Measurements from ENCODE around the gene BASP1. TPM values are rescaled to one million over a fixed set of nuclear protein-coding genes. Genes with fewer than 3 reads are reported as not detected.
"Not testable (repeated sequence)": the region's sequence is repeated elsewhere in the genome, so short reads cannot be mapped to it uniquely, and the experiment has no call there.

Gene BASP1
- total and polyA plus RNA-seq, 5 donors = 3.8 to 12.0 (median 8.4) TPM

- H3K9me3 ChIP-seq (ENCODE audit: control insufficient read depth, low read length) = no peaks in the 10 kb centered on the region
- WGBS = 90% methylated on average over 9 of the region's 9 CpGs
- ATAC-seq (no peak), DNase-seq (no peak)
- intact Hi-C loops (cut with DNase I) = no loop called here
- no peaks in the 10 kb centered on the region for H3K27me3 ChIP-seq (ENCODE audit: control insufficient read depth, insufficient read depth)
- no peak overlapping the region for H3K4me3 ChIP-seq (ENCODE audit: low read length)
- no peaks in the 10 kb centered on the region for H3K4me1 ChIP-seq (ENCODE audit: control insufficient read depth, insufficient read depth, low read length)
- no peak overlapping the region for H3K27ac ChIP-seq (ENCODE audit: low read length)
Measured at GRCh38 chr5:17308326-17309065, 91.1 kb downstream of the BASP1 start.

DNA sequence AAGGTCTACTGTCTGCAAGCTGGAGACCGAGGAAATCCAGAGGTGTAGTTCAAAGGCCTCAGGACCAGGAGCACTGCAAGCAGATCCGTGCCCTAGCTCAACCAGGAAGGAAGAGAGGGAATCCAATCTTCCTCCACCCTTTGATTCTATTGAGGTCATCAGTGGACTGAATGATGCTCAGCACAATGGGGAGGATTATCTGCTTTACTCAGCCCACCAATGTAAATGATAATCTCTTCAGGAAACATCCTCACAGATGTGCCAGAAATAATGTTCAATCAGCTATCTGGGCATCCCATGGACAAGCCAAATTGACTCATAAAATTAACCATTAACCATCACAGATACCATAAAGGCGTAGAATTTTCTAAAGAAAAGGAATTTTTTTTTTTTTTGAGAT lies 92.0 kb downstream of the BASP1 start:
- WGBS = 77% methylated on average over 3 of the region's 3 CpGs
- no peak for ATAC-seq
- intact Hi-C loops (cut with DNase I) = no loop called here
- H3K27ac ChIP-seq (ENCODE audit: low read length) = no peak overlapping the region
- no peaks in the 10 kb centered on the region for H3K27me3 ChIP-seq (ENCODE audit: control insufficient read depth, insufficient read depth)
- H3K9me3 ChIP-seq (ENCODE audit: control insufficient read depth, low read length) = no peaks in the 10 kb centered on the region
- no peak for DNase-seq
- H3K4me3 ChIP-seq (ENCODE audit: low read length) = no peak overlapping the region
- H3K4me1 ChIP-seq (ENCODE audit: control insufficient read depth, insufficient read depth, low read length) = no peaks in the 10 kb centered on the region

- WGBS = 87% methylated on average over 4 of the region's 4 CpGs
- H3K4me1 ChIP-seq (ENCODE audit: control insufficient read depth, insufficient read depth, low read length); H3K4me3 ChIP-seq (ENCODE audit: low read length); DNase-seq; H3K27ac ChIP-seq (ENCODE audit: low read length); H3K9me3 ChIP-seq (ENCODE audit: control insufficient read depth, low read length); intact Hi-C loops (cut with DNase I); H3K27me3 ChIP-seq (ENCODE audit: control insufficient read depth, insufficient read depth); ATAC-seq: not testable (repeated sequence)
Measured at GRCh38 chr5:17310502-17310901, 93.1 kb downstream of the BASP1 start.

- 95% methylated on average over 31 of the region's 31 CpGs for WGBS
- intact Hi-C loops (cut with DNase I); H3K4me1 ChIP-seq (ENCODE audit: control insufficient read depth, insufficient read depth, low read length): not testable (repeated sequence)
Measured at GRCh38 chr5:17311811-17312210, 94.4 kb downstream of the BASP1 start.

GRCh38 chr5:17312358-17312757 lies 94.9 kb downstream of the BASP1 start:
- intact Hi-C loops (cut with DNase I) = no loop called here
- Histone ChIP-seq H3K27me3 (ENCODE audit: control insufficient read depth, insufficient read depth) (no peaks in the 10 kb centered on the region), H3K27ac (ENCODE audit: low read length) (no peak overlapping the region), H3K4me3 (ENCODE audit: low read length) (no peak overlapping the region), H3K9me3 (ENCODE audit: control insufficient read depth, low read length) (peaks cover 5% of the 10 kb centered on the region), H3K4me1 (ENCODE audit: control insufficient read depth, insufficient read depth, low read length) (no peaks in the 10 kb centered on the region)
- DNase-seq = no peak
- WGBS = 52% methylated on average over 4 of the region's 4 CpGs
- ATAC-seq = no peak

More at GRCh38 chr5:17311811-17312210, 94.4 kb downstream of the BASP1 start:
- not testable (repeated sequence) for H3K9me3 ChIP-seq (ENCODE audit: control insufficient read depth, low read length); H3K27me3 ChIP-seq (ENCODE audit: control insufficient read depth, insufficient read depth); H3K27ac ChIP-seq (ENCODE audit: low read length); H3K4me3 ChIP-seq (ENCODE audit: low read length); DNase-seq; ATAC-seq

GRCh38 chr5:17314907-17315471 lies 97.6 kb downstream of the BASP1 start:
- intact Hi-C loops (cut with DNase I) = no loop called here
- Histone ChIP-seq H3K4me1 (ENCODE audit: control insufficient read depth, insufficient read depth, low read length) (no peaks in the 10 kb centered on the region), H3K27ac (ENCODE audit: low read length) (no peak overlapping the region), H3K9me3 (ENCODE audit: control insufficient read depth, low read length) (peaks cover 5% of the 10 kb centered on the region), H3K4me3 (ENCODE audit: low read length) (no peak overlapping the region), H3K27me3 (ENCODE audit: control insufficient read depth, insufficient read depth) (no peaks in the 10 kb centered on the region)
- DNase-seq = no peak
- 71% methylated on average over 5 of the region's 5 CpGs for WGBS
- ATAC-seq = no peak

GRCh38 chr5:17315710-17316221 lies 98.3 kb downstream of the BASP1 start:
- Histone ChIP-seq H3K9me3 (ENCODE audit: control insufficient read depth, low read length) (peaks cover 9% of the 10 kb centered on the region), H3K4me3 (ENCODE audit: low read length) (no peak overlapping the region), H3K27ac (ENCODE audit: low read length) (no peak overlapping the region), H3K27me3 (ENCODE audit: control insufficient read depth, insufficient read depth) (no peaks in the 10 kb centered on the region), H3K4me1 (ENCODE audit: control insufficient read depth, insufficient read depth, low read length) (no peaks in the 10 kb centered on the region)
- no peak for ATAC-seq
- intact Hi-C loops (cut with DNase I) = no loop called here
- WGBS = 74% methylated on average over 11 of the region's 11 CpGs
- DNase-seq = no peak

GRCh38 chr5:17316970-17317459 lies 99.6 kb downstream of the BASP1 start:
- ATAC-seq (peak in 1 of 2 donors; percentile 34), DNase-seq (no peak)
- WGBS = 57% methylated on average over 6 of the region's 6 CpGs
- H3K4me3 ChIP-seq (ENCODE audit: low read length) = no peak overlapping the region
- intact Hi-C loops (cut with DNase I) = no loop called here
- no peak overlapping the region for H3K27ac ChIP-seq (ENCODE audit: low read length)
- no peaks in the 10 kb centered on the region for H3K27me3 ChIP-seq (ENCODE audit: control insufficient read depth, insufficient read depth)
- no peaks in the 10 kb centered on the region for H3K4me1 ChIP-seq (ENCODE audit: control insufficient read depth, insufficient read depth, low read length)
- H3K9me3 ChIP-seq (ENCODE audit: control insufficient read depth, low read length) = peaks cover 9% of the 10 kb centered on the region

GRCh38 chr5:17317473-17317872 lies 100.0 kb downstream of the BASP1 start:
- H3K27ac ChIP-seq (ENCODE audit: low read length) = no peak overlapping the region
- H3K27me3 ChIP-seq (ENCODE audit: control insufficient read depth, insufficient read depth) = no peaks in the 10 kb centered on the region
- ATAC-seq (peak in 1 of 2 donors; percentile 34), DNase-seq (no peak)
- peaks cover 9% of the 10 kb centered on the region for H3K9me3 ChIP-seq (ENCODE audit: control insufficient read depth, low read length)
- H3K4me3 ChIP-seq (ENCODE audit: low read length) = no peak overlapping the region
- intact Hi-C loops (cut with DNase I) = no loop called here
- WGBS = 33% methylated on average over 5 of the region's 5 CpGs
- H3K4me1 ChIP-seq (ENCODE audit: control insufficient read depth, insufficient read depth, low read length) = no peaks in the 10 kb centered on the region

DNA sequence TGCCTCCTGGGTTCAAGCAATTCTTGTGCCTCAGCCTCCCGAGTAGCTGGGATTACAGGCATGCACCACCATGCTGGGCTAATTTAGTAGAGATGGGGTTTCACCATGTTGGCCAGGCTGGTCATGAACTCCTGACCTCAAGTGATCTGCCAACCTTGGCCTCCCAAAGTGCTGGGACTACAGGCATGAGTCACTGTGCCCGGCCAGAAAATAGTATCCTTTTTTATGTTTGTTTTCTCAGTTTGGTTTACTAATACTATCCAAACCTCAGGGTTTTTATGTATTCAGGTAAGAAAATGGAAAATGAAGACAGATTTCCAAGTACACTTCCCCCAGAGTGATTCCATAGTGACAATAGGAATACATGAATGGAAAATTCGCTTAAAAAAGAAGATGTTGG lies 101.7 kb downstream of the BASP1 start:
- intact Hi-C loops (cut with DNase I); H3K4me3 ChIP-seq (ENCODE audit: low read length); ATAC-seq; DNase-seq; H3K27ac ChIP-seq (ENCODE audit: low read length); H3K27me3 ChIP-seq (ENCODE audit: control insufficient read depth, insufficient read depth); H3K9me3 ChIP-seq (ENCODE audit: control insufficient read depth, low read length); H3K4me1 ChIP-seq (ENCODE audit: control insufficient read depth, insufficient read depth, low read length): not testable (repeated sequence)
- WGBS = 85% methylated on average over 3 of the region's 3 CpGs

GRCh38 chr5:17325770-17326599 lies 108.6 kb downstream of the BASP1 start:
- peaks cover 2% of the 10 kb centered on the region for H3K9me3 ChIP-seq (ENCODE audit: control insufficient read depth, low read length)
- H3K27ac ChIP-seq (ENCODE audit: low read length) = no peak overlapping the region
- H3K4me1 ChIP-seq (ENCODE audit: control insufficient read depth, insufficient read depth, low read length) = no peaks in the 10 kb centered on the region
- ATAC-seq (no peak), DNase-seq (no peak)
- intact Hi-C loops (cut with DNase I) = no loop called here
- no peak overlapping the region for H3K4me3 ChIP-seq (ENCODE audit: low read length)
- H3K27me3 ChIP-seq (ENCODE audit: control insufficient read depth, insufficient read depth) = no peaks in the 10 kb centered on the region
- WGBS = 86% methylated on average over 3 of the region's 3 CpGs
